Small intestine (tissue), 7 donors: ENCODE data around the gene FCRLA. TPM values are rescaled to one million over a fixed set of nuclear protein-coding genes. Genes with fewer than 3 reads are reported as not detected.
"Not testable (repeated sequence)": the region's sequence is repeated elsewhere in the genome, so short reads cannot be mapped to it uniquely, and the experiment has no call there.

Experiments used
- DNase-seq, 2 donors: peaks; one replicate each; pipeline versions ENCODE4 v3.0.0 to v3.0.0-alpha.2; 2013
- FAIRE-seq: peaks from 2 replicates; lab custom pipeline; 2012; peaks lifted over from hg19 to GRCh38; lab: Jason Lieb, UNC
- H3K27ac ChIP-seq, 3 donors: one replicate each; pipeline ENCODE4 v1.5.1; 2013; ENCODE audit warnings: low read length in 2 of 3, mild to moderate bottlenecking in 2 of 3, control low read depth in 1 of 3, inconsistent platforms in 1 of 3, low read depth in 1 of 3, moderate library complexity in 1 of 3
- H3K27me3 ChIP-seq, 3 donors: one replicate each; pipeline ENCODE4 v1.6.1; 2013; ENCODE audit warnings: low read length in 3 of 3, inconsistent platforms in 1 of 3; ENCODE audit not compliant: control insufficient read depth in 3 of 3, insufficient read depth in 3 of 3
- H3K36me3 ChIP-seq, 3 donors: one replicate each; pipeline ENCODE4 v1.6.1; 2013; ENCODE audit warnings: low read length in 3 of 3, inconsistent platforms in 1 of 3, low read depth in 1 of 3, mild to moderate bottlenecking in 1 of 3, moderate library complexity in 1 of 3; ENCODE audit not compliant: control insufficient read depth in 3 of 3, insufficient read depth in 2 of 3
- H3K4me1 ChIP-seq, 3 donors: one replicate each; pipeline ENCODE4 v1.6.1; 2013; ENCODE audit warnings: low read length in 2 of 3, inconsistent platforms in 1 of 3, low read depth in 1 of 3, mild to moderate bottlenecking in 1 of 3, moderate library complexity in 1 of 3; ENCODE audit not compliant: control insufficient read depth in 3 of 3, insufficient read depth in 2 of 3
- H3K4me3 ChIP-seq, 3 donors: one replicate each; pipeline ENCODE4 v1.5.1; 2013; ENCODE audit warnings: low read length in 3 of 3, control low read depth in 1 of 3, inconsistent platforms in 1 of 3, low read depth in 1 of 3, mild to moderate bottlenecking in 1 of 3, moderate library complexity in 1 of 3
- H3K9me3 ChIP-seq, 2 donors: one replicate each; pipeline ENCODE4 v1.6.1; 2013; ENCODE audit warnings: low read depth in 1 of 2, low read length in 1 of 2; ENCODE audit not compliant: control insufficient read depth in 2 of 2, insufficient read depth in 1 of 2
- WGBS, 3 donors: extraction: QIAGEN DNeasy Blood & Tissue Kit; methylation state at CpG; one replicate each; pipeline ENCODE4 v1.1.7; 2013; 5-methylcytosine and 5-hydroxymethylcytosine counted together
- polyA plus RNA-seq, 4 donors: library from polyadenylated mRNA; stranded (reverse) in 3 of 4; unstranded in 1 of 4; fragments of 200-250 nt in 3 of 4; fragments of 120-200 nt in 1 of 4; gene quantifications; one replicate each; pipeline versions ENCODE4 v1.2.1 to v1.2.3, GENCODE V29; 2013
- donor health status: healthy with polysubstance abuse.
- donor health status: control.
- donor health status: control.
- donor health status: Bipolar disorder and iron deficiency.
- donor health status: healthy.

FCRLA gene
- polyA plus RNA-seq, 4 donors, result 0.21 to 1.4 TPM; not detected in 2

GRCh38 chr1:161673437-161673836 is 33.6 kb upstream of the FCRLA start:
- not testable (repeated sequence) for H3K4me1 ChIP-seq, H3K27ac ChIP-seq, H3K36me3 ChIP-seq, DNase-seq, H3K4me3 ChIP-seq, FAIRE-seq, H3K27me3 ChIP-seq, H3K9me3 ChIP-seq
- 83 to 95% (median 88%) methylated on average over 2 to 7 of the region's 7 CpGs for WGBS, 3 donors

GRCh38 chr1:161674447-161674846 is 32.6 kb upstream of the FCRLA start:
- not testable (repeated sequence) for H3K9me3 ChIP-seq, FAIRE-seq, H3K36me3 ChIP-seq, DNase-seq, H3K4me3 ChIP-seq, H3K27me3 ChIP-seq, H3K27ac ChIP-seq, H3K4me1 ChIP-seq
- WGBS, 3 donors, result 82 to 86% methylated on average over 2 of the region's 3 CpGs; no CpG with 5 or more reads in 1 of the 3 donors

GRCh38 chr1:161674908-161675307 is 32.1 kb upstream of the FCRLA start:
- H3K27me3 ChIP-seq, DNase-seq, H3K36me3 ChIP-seq, H3K4me1 ChIP-seq, H3K9me3 ChIP-seq, H3K27ac ChIP-seq, H3K4me3 ChIP-seq, FAIRE-seq: not testable (repeated sequence)
- WGBS, 3 donors, result 73 to 87% (median 83%) methylated on average over 3 of the region's 3 CpGs

GRCh38 chr1:161676441-161676840 is 30.6 kb upstream of the FCRLA start:
- no peaks in the 10 kb centered on the region for H3K9me3 ChIP-seq
- H3K27ac ChIP-seq, result no peak overlapping the region
- WGBS, 3 donors, result 68 to 84% (median 81%) methylated on average over 2 of the region's 2 CpGs
- no peaks in the 10 kb centered on the region for H3K4me1 ChIP-seq
- no peak overlapping the region for H3K4me3 ChIP-seq
- no peaks in the 10 kb centered on the region for H3K27me3 ChIP-seq
- H3K36me3 ChIP-seq, result no peaks in the 10 kb centered on the region
- no peak for FAIRE-seq
- peak in 1 of 2 donors; percentile 4 for DNase-seq

GRCh38 chr1:161676958-161677689 is 29.9 kb upstream of the FCRLA start:
- no peak overlapping the region for H3K4me3 ChIP-seq
- H3K27ac ChIP-seq, result no peak overlapping the region
- 63 to 71% (median 70%) methylated on average over 5 of the region's 5 CpGs for WGBS, 3 donors
- H3K36me3 ChIP-seq, result no peaks in the 10 kb centered on the region
- H3K9me3 ChIP-seq, result no peaks in the 10 kb centered on the region
- FAIRE-seq (no peak), DNase-seq (peak in 1 of 2 donors; percentile 13)
- H3K4me1 ChIP-seq, result no peaks in the 10 kb centered on the region
- H3K27me3 ChIP-seq, result no peaks in the 10 kb centered on the region

GRCh38 chr1:161678500-161678899 is 28.5 kb upstream of the FCRLA start:
- no peak overlapping the region for H3K4me3 ChIP-seq
- DNase-seq (no peak), FAIRE-seq (no peak)
- H3K9me3 ChIP-seq, result no peaks in the 10 kb centered on the region
- no peaks in the 10 kb centered on the region for H3K27me3 ChIP-seq
- 86 to 95% (median 92%) methylated on average over 3 of the region's 3 CpGs for WGBS, 3 donors
- H3K36me3 ChIP-seq, result no peaks in the 10 kb centered on the region
- no peak overlapping the region for H3K27ac ChIP-seq
- H3K4me1 ChIP-seq, result no peaks in the 10 kb centered on the region

GRCh38 chr1:161681879-161682278 is 25.1 kb upstream of the FCRLA start:
- FAIRE-seq (no peak), DNase-seq (no peak)
- Histone ChIP-seq H3K27me3 (peaks cover 0 to 5% (median 0%) of the 10 kb centered on the region in 3 donors), H3K9me3 (no peaks in the 10 kb centered on the region), H3K36me3 (no peaks in the 10 kb centered on the region), H3K27ac (no peak overlapping the region), H3K4me1 (no peaks in the 10 kb centered on the region), H3K4me3 (no peak overlapping the region)
- 73 to 78% (median 75%) methylated on average over 3 of the region's 3 CpGs for WGBS, 3 donors

- Histone ChIP-seq H3K9me3 (no peaks in the 10 kb centered on the region), H3K4me1 (no peaks in the 10 kb centered on the region), H3K27me3 (peaks cover 0 to 2% (median 2%) of the 10 kb centered on the region in 3 donors), H3K4me3 (no peak overlapping the region), H3K27ac (no peak overlapping the region), H3K36me3 (no peaks in the 10 kb centered on the region)
- DNase-seq (no peak), FAIRE-seq (no peak)
- 39 to 63% (median 55%) methylated on average over 3 of the region's 3 CpGs for WGBS, 3 donors
These were observed 18.1 kb upstream of the FCRLA start for GRCh38 chr1:161688946-161689345.

GRCh38 chr1:161691846-161692245 is 15.2 kb upstream of the FCRLA start:
- Histone ChIP-seq H3K27ac (no peak overlapping the region), H3K36me3 (no peaks in the 10 kb centered on the region), H3K27me3 (peaks cover 0 to 2% (median 0%) of the 10 kb centered on the region in 3 donors), H3K4me1 (no peaks in the 10 kb centered on the region), H3K4me3 (no peak overlapping the region), H3K9me3 (no peaks in the 10 kb centered on the region)
- DNase-seq (no peak), FAIRE-seq (no peak)
- WGBS, 3 donors, result 44 to 64% (median 46%) methylated on average over 3 of the region's 3 CpGs
